Measurements from ENCODE around the gene SH2D4B.
A peak's percentile ranks its signal among the peaks of the same experiment; 100 is the strongest.

SH2D4B gene

DNA sequence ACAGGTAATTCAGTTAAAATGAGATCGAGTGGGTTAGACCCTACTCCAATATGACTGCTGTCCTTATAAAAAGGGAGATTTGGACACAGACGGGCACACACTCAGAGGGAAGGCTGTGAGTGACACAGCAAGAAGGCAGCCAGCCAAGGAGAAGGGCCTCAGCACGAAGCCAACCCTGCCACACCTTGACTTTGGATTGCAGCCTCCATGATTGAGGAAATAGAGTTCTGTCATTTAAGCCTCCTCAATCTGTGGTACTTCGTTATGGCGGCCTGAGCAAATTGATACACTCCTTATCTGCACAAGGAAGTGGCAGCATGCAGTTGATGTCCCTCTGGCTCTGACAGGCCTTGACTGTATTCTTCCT is 43.8 kb downstream of the SH2D4B start:
- POLR2A ChIA-PET, result no interaction called here
- no peak for DNase-seq (ENCODE audit: extremely low spot score)
- TF ChIP-seq, protein P1, sequence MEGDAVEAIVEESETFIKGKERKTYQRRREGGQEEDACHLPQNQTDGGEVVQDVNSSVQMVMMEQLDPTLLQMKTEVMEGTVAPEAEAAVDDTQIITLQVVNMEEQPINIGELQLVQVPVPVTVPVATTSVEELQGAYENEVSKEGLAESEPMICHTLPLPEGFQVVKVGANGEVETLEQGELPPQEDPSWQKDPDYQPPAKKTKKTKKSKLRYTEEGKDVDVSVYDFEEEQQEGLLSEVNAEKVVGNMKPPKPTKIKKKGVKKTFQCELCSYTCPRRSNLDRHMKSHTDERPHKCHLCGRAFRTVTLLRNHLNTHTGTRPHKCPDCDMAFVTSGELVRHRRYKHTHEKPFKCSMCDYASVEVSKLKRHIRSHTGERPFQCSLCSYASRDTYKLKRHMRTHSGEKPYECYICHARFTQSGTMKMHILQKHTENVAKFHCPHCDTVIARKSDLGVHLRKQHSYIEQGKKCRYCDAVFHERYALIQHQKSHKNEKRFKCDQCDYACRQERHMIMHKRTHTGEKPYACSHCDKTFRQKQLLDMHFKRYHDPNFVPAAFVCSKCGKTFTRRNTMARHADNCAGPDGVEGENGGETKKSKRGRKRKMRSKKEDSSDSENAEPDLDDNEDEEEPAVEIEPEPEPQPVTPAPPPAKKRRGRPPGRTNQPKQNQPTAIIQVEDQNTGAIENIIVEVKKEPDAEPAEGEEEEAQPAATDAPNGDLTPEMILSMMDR (IDR thresholded peaks at IDR 0.05; ENCODE audit: control extremely low read depth, extremely low read depth, low read depth, missing control alignments), result no peak
- CTCF ChIA-PET, result interaction anchor here (2.0 to 2.1 kb wide), 2 partner anchors 15 to 18 kb away, joined by 6 to 7 read pairs; no protein-coding TSS in a partner anchor

DNA sequence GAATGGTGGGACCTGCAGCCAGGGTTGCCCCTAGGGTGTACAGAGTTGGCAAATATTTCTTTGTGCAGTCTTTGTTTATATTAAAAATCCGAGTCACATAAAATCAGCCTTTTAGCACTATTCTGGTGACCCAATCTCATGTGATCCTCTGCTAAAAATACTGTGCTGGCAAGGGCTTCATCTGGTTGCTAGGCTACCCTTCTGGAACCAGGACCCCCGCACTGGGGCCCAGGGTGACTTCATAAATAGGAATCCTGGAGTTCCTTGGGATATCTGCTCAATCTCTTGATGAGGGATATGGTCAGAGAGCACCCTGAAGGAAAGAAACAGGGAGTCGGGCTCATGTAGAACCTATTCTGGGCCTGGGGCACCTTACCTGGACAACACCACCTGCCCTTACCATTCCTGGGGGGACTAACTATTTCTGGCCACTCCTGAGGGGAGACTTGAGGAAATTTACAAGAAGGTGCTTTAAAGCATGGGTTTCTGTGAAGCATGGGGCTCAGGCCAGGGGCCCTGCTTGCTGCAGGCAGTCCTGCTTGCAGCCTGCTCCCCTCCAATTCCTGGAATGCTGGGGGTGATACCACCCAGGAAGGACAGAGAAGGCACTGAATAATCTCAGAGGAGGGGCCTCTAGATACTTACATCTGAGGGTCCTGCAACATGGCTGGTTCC is 44.7 kb downstream of the SH2D4B start:
- TF ChIP-seq, protein P1 (IDR thresholded peaks at IDR 0.05; ENCODE audit: control extremely low read depth, extremely low read depth, low read depth, missing control alignments), result no peak
- no peak for DNase-seq (ENCODE audit: extremely low spot score)
- ChIA-PET POLR2A (no interaction called here), CTCF (no interaction called here)

DNA sequence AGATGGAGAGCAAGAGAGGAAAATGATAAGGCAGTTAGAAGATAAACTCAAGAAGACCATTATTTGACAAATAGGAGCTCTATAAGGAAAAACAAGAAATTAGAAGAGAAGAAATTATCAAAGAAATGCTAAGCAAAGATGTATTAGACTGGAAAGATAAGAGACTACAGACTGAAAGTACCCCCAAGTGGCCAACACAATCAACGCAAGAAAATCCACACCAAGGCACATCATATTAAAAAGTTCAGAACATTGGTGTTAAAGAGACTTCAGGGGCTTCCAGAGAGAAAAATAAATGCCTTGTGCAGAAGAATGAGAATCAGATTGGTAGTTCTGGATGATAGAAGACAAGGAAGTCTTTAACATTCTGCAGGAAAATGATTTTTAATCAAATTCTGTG is 46.0 kb downstream of the SH2D4B start:
- no peak for DNase-seq (ENCODE audit: extremely low spot score)
- TF ChIP-seq, protein P1 (IDR thresholded peaks at IDR 0.05; ENCODE audit: control extremely low read depth, extremely low read depth, low read depth, missing control alignments), result no peak
- CTCF ChIA-PET, result interaction anchor here (7.3 kb wide), 1 partner anchor 14 kb away, joined by 65 read pairs; no protein-coding TSS in a partner anchor
- POLR2A ChIA-PET, result no interaction called here

DNA sequence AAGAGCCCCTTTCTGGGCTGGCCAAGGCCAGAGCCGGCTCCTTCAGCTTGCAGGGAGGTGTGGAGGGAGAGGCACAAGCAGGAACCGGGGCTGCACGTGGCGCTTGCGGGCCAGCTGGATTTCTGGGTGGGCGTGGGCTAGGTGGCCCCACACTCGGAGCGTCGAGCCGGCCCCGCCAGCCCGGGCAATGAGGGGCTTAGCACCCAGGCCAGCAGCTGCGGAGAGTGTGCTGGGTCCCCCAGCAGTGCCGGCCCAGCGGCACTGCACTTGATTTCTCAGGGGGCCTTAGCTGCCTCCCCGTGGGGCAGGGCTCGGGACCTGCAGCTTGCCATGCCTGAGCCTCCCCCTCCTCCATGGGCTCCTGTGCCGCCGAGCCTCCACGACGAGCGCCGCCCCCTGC is 48.1 kb downstream of the SH2D4B start:
- no peak for DNase-seq (ENCODE audit: extremely low spot score)
- ChIA-PET POLR2A (no interaction called here), CTCF (interaction anchor here (0.7 to 7.3 kb wide), 3 partner anchors 8 to 49 kb away, joined by 3 to 65 read pairs (median 4); no protein-coding TSS in a partner anchor)
- TF ChIP-seq, protein P1 (IDR thresholded peaks at IDR 0.05; ENCODE audit: control extremely low read depth, extremely low read depth, low read depth, missing control alignments), result no peak

DNA sequence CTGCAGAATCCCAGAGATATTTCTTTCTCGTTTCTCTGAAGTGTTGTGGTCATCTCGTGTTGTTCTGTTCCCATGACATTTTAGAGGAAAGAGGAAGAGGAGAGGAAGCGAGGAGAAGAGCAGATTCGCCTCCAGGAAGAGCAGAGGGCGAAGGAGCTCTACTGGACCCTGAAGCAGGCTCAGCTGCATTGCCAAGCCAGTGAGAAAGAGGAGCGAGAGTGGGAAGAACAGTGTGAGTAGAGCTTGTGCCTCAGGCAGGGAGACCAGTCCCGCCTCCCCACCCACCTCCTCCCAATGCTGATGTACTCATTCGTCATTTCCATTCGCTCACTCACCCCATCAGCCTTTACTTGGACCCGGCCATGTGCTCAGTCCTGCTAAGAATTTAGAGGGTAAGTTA is 50.8 kb downstream of the SH2D4B start:
- ChIA-PET POLR2A (no interaction called here), CTCF (interaction anchor here (1.8 to 7.3 kb wide), 2 partner anchors 10 to 14 kb away, joined by 5 to 65 read pairs; no protein-coding TSS in a partner anchor)
- TF ChIP-seq, protein P1 (IDR thresholded peaks at IDR 0.05; ENCODE audit: control extremely low read depth, extremely low read depth, low read depth, missing control alignments), result no peak
- DNase-seq (ENCODE audit: extremely low spot score), result no peak

DNA sequence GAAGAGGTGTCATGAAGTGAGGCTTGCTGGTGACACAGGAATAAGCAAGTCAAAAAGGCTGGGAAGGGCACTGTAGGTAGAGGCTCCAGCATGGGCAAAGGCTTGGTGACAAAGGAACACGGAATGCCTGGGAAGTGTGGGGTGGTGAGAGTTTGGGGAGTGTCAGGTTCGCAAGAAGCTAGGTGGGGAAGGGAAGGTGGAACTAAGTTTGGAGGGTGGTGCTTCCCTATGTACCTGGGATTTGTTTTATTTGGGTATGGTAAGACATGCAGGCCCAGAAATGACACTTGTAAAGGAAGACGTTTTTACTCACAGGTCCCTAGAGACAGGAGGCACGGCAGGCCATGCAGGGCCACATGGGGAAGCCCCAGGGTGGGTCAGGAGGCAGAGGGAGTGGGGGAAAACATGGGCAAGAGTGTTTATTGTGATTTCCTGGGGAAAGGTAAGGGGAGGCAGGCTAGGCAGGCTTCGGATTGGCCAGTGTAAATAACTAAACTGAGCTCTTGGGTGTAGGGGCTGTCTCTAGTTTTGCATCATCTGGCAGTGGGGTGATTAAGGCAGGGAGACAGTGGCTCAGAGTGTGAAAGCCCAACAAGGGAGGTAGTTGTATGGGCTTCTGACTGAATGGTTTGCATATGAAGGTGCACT is 52.1 kb downstream of the SH2D4B start:
- CTCF ChIA-PET, result interaction anchor here (1.3 to 7.3 kb wide), 4 partner anchors 8 to 53 kb away, joined by 3 to 65 read pairs (median 4); no protein-coding TSS in a partner anchor
- peak; percentile 50 for DNase-seq (ENCODE audit: extremely low spot score)
- POLR2A ChIA-PET, result interaction anchor here (0.5 kb wide), 1 partner anchor 190 kb away, joined by 3 read pairs; no protein-coding TSS in a partner anchor
- TF ChIP-seq, protein P1 (IDR thresholded peaks at IDR 0.05; ENCODE audit: control extremely low read depth, extremely low read depth, low read depth, missing control alignments), result no peak

All from GM10248 (cell line).